K562 (cell line): ENCODE data around the gene FAM98C. TPM values are rescaled to one million over a fixed set of nuclear protein-coding genes. Genes with fewer than 3 reads are reported as not detected.

Source experiments
- CTCFL ChIP-seq: IDR thresholded peaks from 2 replicates; pipeline ENCODE4 v1.6.1; 2011; ENCODE audit warnings: borderline replicate concordance, low read depth, mild to moderate bottlenecking, moderate library complexity, low read length; ENCODE audit not compliant: insufficient read depth, poor library complexity, severe bottlenecking
- ETS1 ChIP-seq: conservative IDR thresholded peaks from 2 replicates; pipeline ENCODE4 v1.6.1; 2011; ENCODE audit warnings: low read depth, mild to moderate bottlenecking, low read length; ENCODE audit not compliant: control insufficient read depth
- GABPA ChIP-seq: fragments of 200-800 bp; sonication (Bioruptor generic); conservative IDR thresholded peaks from 2 replicates; pipeline ENCODE4 v1.6.1; 2016; ENCODE audit warnings: low read depth, missing genetic modification characterization, missing compliant biosample characterization
- HINFP ChIP-seq: fragments of 450-650 bp; conservative IDR thresholded peaks from 2 replicates; pipeline ENCODE4 v1.6.1; 2016; ENCODE audit warnings: missing genetic modification characterization, low read depth, mild to moderate bottlenecking, control low read depth, missing compliant biosample characterization
- HNRNPUL1 ChIP-seq: fragments of 200-400 bp; formaldehyde crosslinking; IDR thresholded peaks from 2 replicates; pipeline ENCODE4 v1.6.1; 2017; ENCODE audit warnings: low read length
- KDM4B ChIP-seq, 2 experiments: fragments of 450-650 bp in 1 of 2; sonication (generic) in 1 of 2; IDR thresholded peaks; 2 replicates each; pipeline ENCODE4 v1.6.1; 2016 to 2017; ENCODE audit warnings: borderline replicate concordance in 2 of 2, antibody characterized with exemption in 1 of 2, low read depth in 1 of 2, mild to moderate bottlenecking in 1 of 2
- MEIS2 ChIP-seq: fragments of 450-650 bp; IDR thresholded peaks from 2 replicates; pipeline ENCODE4 v1.6.1; 2014; ENCODE audit warnings: mild to moderate bottlenecking; ENCODE audit not compliant: partially characterized antibody
- MXI1 ChIP-seq: IDR thresholded peaks from 2 replicates; pipeline ENCODE4 v1.6.1; 2011; ENCODE audit warnings: low read depth, mild to moderate bottlenecking, improper control_type of control experiment, low read length
- POLR2B ChIP-seq: fragments of 450-650 bp; IDR thresholded peaks from 2 replicates; pipeline ENCODE4 v1.6.1; 2018; ENCODE audit warnings: low read depth; ENCODE audit not compliant: partially characterized antibody
- PREB ChIP-seq: sonication (generic); formaldehyde crosslinking; IDR thresholded peaks from 2 replicates; pipeline ENCODE4 v1.8.1; 2023; ENCODE audit warnings: mild to moderate bottlenecking, missing genetic modification reagents
- RFX7 ChIP-seq: fragments of 250-450 bp; sonication (Bioruptor Pico); IDR thresholded peaks from 2 replicates; pipeline ENCODE4 v1.5.1; 2021; ENCODE audit warnings: mild to moderate bottlenecking
- SNRNP70 ChIP-seq: fragments of 200-400 bp; formaldehyde crosslinking; optimal IDR thresholded peaks from 2 replicates; pipeline ENCODE3; 2017; ENCODE audit warnings: low read depth, low read length
- ZBTB8A ChIP-seq: fragments of 450-650 bp; IDR thresholded peaks from 2 replicates; pipeline ENCODE4 v1.6.1; 2018; ENCODE audit warnings: mild to moderate bottlenecking, moderate library complexity; ENCODE audit not compliant: partially characterized antibody
- ZC3H4 ChIP-seq: sonication (generic); formaldehyde crosslinking; IDR thresholded peaks from 2 replicates; pipeline ENCODE4 v1.9.0; 2021; ENCODE audit warnings: missing genetic modification reagents, borderline replicate concordance
- ZFP30 ChIP-seq: fragments of 250-450 bp; sonication (Bioruptor Pico); IDR thresholded peaks from 2 replicates; pipeline ENCODE4 v1.8.0; 2022; ENCODE audit warnings: moderate library complexity, mild to moderate bottlenecking, inconsistent platforms, borderline replicate concordance
- ZNF121 ChIP-seq: sonication (generic); formaldehyde crosslinking; conservative IDR thresholded peaks from 2 replicates; pipeline ENCODE4 v1.8.0; 2022; ENCODE audit warnings: missing genetic modification reagents
- ZNF24 ChIP-seq: fragments of 450-650 bp; IDR thresholded peaks from 2 replicates; pipeline ENCODE4 v1.6.1; 2016
- ZNF277 ChIP-seq: fragments of 250-450 bp; sonication (Bioruptor Pico); IDR thresholded peaks from 2 replicates; pipeline ENCODE4 v1.8.0; 2022; ENCODE audit warnings: inconsistent platforms, mild to moderate bottlenecking, moderate library complexity, borderline replicate concordance
- ZNF316 ChIP-seq: fragments of 450-650 bp; IDR thresholded peaks from 2 replicates; pipeline ENCODE4 v1.6.1; 2016
- ZNF76 ChIP-seq: fragments of 250-450 bp; sonication (Bioruptor Pico); IDR thresholded peaks from 2 replicates; pipeline ENCODE4 v1.4.0; 2020; ENCODE audit warnings: mild to moderate bottlenecking, moderate library complexity, borderline replicate concordance
- polyA plus RNA-seq, 8 experiments: library from polyadenylated mRNA; depleted of rRNA in 4 of 8; stranded (reverse) in 5 of 8; unstranded in 3 of 8; fragments of >200 nt; fragmentation: Nextera tagmentation in 2 of 8; fragmentation: Illumina TruSeq in 1 of 8; extraction: Ambion mirVana in 2 of 8; extraction: Trizol in 1 of 8; gene quantifications; 2 replicates each; pipeline versions ENCODE4 v1.2.1 to v1.2.3, GENCODE V29; 2011 to 2014; ENCODE audit warnings: inconsistent platforms in 1 of 8, missing spikeins in 1 of 8
- total RNA-seq, 7 experiments: library from RNA; depleted of rRNA in 6 of 7; stranded (reverse); fragments of >200 nt in 6 of 7; fragmentation: Illumina TruSeq in 2 of 7; extraction: Trizol in 2 of 7; gene quantifications; 2 replicates each; pipeline versions ENCODE4 v1.2.1 to v1.2.3, GENCODE V29; 2011 to 2021; ENCODE audit warnings: low replicate concordance in 1 of 7

FAM98C gene
- total and polyA plus RNA-seq, 9 of the 15 experiments (the other 6 are each of a cell fraction or from before 2014, with no cell fraction given): 1.7 to 43.8 (median 13.7) TPM

GRCh38 chr19:38362076-38362945 is 40.6 kb upstream of the FAM98C start (continued):
- TF ChIP-seq ETS1 (peak; percentile 25; the same call in 1 of the 2 replicates), MXI1 (no peak), HNRNPUL1 (no peak), ZNF24 (no peak), POLR2B (no peak), ZBTB8A (no peak), RFX7 (CRISPR knock-in tag) (no peak), ZNF121 (CRISPR knock-in tag) (no peak), CTCFL (peak; percentile 20), PREB (CRISPR knock-in tag) (no peak), ZNF277 (no peak), HINFP (peak; percentile 89), ZNF76 (CRISPR knock-in tag) (no peak), SNRNP70 (no peak), ZNF316 (no peak), ZC3H4 (no peak), ZFP30 (no peak), KDM4B (IDR thresholded peaks at IDR 0.05; ENCODE audit: borderline replicate concordance in 2 of 2, low read depth in 1 of 2) (0 out of 4 replicates have a peak, but pooled peaks of 1 of the 2 experiments have one; percentile 18), MEIS2 (peak; percentile 43), GABPA (tag) (peak; percentile 44; the same call in 1 of the 2 replicates)
